Kidney epithelial cell (primary cell): ENCODE measurements around the gene HOXA2. TPM values are rescaled to one million over a fixed set of nuclear protein-coding genes. Genes with fewer than 3 reads are reported as not detected.

Experiments used
- DNase-seq: peaks from one replicate; pipeline ENCODE4 v3.0.0-alpha.2; 2010; ENCODE audit warnings: low read depth
- H3K27me3 ChIP-seq: 2 replicates; pipeline ENCODE4 v1.6.0; 2011; ENCODE audit warnings: low read length; ENCODE audit not compliant: control insufficient read depth, insufficient read depth
- H3K36me3 ChIP-seq: 2 replicates; pipeline ENCODE4 v1.5.1; 2011; ENCODE audit warnings: low read length; ENCODE audit not compliant: control insufficient read depth, insufficient read depth
- H3K4me3 ChIP-seq: 2 replicates; pipeline ENCODE4 v1.5.1; 2011; ENCODE audit warnings: low read depth, mild to moderate bottlenecking, control low read depth, low read length
- CTCF ChIP-seq: IDR thresholded peaks from 2 replicates; pipeline ENCODE4 v1.5.1; 2011; ENCODE audit warnings: mild to moderate bottlenecking, moderate library complexity, low read length, control low read depth, inconsistent platforms; ENCODE audit not compliant: insufficient read depth, poor library complexity, severe bottlenecking
- total RNA-seq: library from RNA; depleted of rRNA; stranded (reverse); fragments of >200 nt; gene quantifications from 2 replicates; pipeline ENCODE4 v1.2.3, GENCODE V29; 2015

The HOXA2 gene
- total RNA-seq, 1 donor from 2014 or later = 1.1 TPM

DNA sequence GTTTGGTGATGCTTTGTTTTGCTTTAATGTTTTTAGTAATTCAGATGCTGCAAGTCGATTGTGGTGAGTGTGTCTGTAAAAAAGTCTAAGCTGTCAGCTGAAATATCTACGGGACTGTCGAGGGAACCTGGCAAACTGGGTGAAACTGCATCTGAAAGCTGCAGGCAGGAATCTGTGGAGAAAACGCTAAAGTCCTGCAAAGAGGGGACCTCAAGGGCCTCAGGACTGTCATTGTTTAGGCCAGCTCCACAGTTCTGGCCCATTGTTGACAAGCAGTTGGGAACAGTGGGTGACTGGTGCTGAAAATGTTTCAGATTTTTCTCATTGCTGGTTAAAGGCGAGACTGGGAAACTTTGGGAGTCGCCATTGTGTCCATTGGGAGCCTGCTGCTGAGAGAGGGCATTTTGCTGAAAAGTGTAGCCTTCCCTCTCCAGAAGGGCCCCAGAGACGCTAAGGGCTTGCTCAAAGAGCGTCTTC, 1.8 kb downstream of the HOXA2 start:
- DNase-seq = no peak
- TF ChIP-seq CTCF = no peak
- Histone ChIP-seq H3K4me3 (peak overlapping the region; percentile 31), H3K27me3 (no peaks in the 10 kb centered on the region), H3K36me3 (no peaks in the 10 kb centered on the region)

DNA sequence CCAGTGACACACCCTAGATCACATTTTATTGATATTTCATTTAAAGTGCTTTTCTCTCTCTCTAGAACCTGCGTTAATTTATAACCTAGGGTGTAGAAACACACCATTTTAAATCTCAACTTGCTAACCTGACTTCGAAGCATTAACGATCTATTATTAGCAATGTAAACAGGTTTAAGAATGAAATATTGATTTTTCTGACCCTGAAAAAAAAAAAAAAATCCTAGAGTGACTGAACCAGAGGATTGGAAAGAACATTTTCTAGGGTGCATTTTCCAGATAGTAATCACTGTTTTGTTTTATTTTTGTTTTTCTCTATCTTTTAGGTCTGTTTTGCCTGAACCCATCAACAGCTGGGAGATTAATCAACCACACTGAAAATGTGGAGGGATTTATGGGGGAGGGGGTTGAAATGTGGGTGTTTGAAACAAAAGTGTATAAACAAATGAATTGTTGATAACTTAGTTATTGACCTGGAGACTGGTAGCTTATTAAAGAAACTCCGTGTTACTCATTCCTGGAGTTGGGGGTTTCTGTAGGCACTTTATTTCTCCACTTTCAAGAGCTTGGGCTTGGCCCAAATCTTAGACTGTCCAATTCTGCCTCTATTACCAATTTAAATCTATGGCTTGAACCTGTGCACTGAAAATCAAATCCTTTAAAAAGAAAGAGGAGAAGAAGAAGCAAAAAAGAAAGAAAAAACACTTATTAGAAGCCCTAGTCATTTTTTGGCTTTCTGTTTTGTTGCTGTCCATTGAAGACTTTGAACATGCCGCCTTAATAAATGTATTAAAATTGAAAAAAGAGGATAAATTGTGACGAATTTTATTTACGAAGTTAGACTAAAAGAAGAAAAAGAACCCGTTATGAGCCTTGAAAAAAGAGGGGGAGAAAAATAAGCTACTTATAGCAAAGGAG, 2.8 kb downstream of the HOXA2 start:
- DNase-seq = no peak

GRCh38 chr7:27098578-27099451, 3.7 kb downstream of the HOXA2 start:
- peak; percentile 21 for TF ChIP-seq CTCF
- Histone ChIP-seq H3K4me3 (peak overlapping the region; percentile 90), H3K36me3 (no peaks in the 10 kb centered on the region), H3K27me3 (no peaks in the 10 kb centered on the region)
- no peak for DNase-seq

More for the DNA sequence above, 2.8 kb downstream of the HOXA2 start:
- peak overlapping the region; percentile 90 for H3K4me3 ChIP-seq
- H3K27me3 ChIP-seq = no peaks in the 10 kb centered on the region
- no peak for TF ChIP-seq CTCF
- no peaks in the 10 kb centered on the region for H3K36me3 ChIP-seq

- TF ChIP-seq CTCF = no peak
- Histone ChIP-seq H3K27me3 (no peaks in the 10 kb centered on the region), H3K36me3 (no peaks in the 10 kb centered on the region), H3K4me3 (peak overlapping the region; percentile 90)
- DNase-seq = no peak
Observed at GRCh38 chr7:27097686-27098577, 4.6 kb downstream of the HOXA2 start.

DNA sequence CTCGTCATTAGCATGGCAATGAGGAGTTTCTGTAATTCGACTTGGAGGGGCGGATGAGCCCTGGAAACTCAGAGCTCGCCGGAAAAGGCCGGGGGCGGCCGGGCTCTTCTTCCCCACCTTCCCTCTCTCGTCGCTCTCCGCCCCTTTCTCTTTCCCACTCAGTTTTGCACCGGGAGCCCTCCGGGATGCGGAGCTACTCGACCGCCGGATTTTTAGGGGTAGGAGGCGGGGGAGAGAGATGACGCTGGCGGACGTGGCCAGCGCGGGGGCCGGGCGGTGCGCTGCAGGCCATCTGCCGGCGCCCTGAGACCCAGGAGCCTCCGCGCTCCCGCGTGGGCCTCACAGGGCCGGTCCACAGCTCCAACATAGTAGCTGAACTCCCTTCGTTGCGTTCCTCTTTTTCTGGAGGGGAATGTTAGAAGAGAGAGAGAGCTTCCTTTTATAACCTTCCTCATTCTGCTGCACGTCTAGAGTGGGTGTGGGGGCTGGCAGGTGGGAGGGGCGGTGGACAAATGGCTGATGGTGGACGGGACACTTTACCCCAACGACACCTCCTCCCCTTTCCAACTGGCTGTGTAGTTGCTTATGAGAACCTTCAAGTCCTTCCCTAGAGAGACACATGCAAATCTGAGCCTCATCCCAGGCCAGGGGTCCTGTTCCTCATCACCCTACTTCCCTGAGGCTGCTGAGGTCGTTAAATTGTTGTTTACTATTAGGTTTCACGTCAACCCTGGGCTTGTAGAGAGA, 5.5 kb downstream of the HOXA2 start:
- TF ChIP-seq CTCF = no peak
- Histone ChIP-seq H3K36me3 (no peaks in the 10 kb centered on the region), H3K4me3 (peak overlapping the region; percentile 90), H3K27me3 (no peaks in the 10 kb centered on the region)
- no peak for DNase-seq
